ENCODE measurements around the gene ZNF789. TPM values are rescaled to one million over a fixed set of nuclear protein-coding genes. Genes with fewer than 3 reads are reported as not detected.

ZNF789 gene
- polyA plus RNA-seq, 1 of the 3 experiments (the other 2 are of a cell fraction): 27.7 TPM

DNA sequence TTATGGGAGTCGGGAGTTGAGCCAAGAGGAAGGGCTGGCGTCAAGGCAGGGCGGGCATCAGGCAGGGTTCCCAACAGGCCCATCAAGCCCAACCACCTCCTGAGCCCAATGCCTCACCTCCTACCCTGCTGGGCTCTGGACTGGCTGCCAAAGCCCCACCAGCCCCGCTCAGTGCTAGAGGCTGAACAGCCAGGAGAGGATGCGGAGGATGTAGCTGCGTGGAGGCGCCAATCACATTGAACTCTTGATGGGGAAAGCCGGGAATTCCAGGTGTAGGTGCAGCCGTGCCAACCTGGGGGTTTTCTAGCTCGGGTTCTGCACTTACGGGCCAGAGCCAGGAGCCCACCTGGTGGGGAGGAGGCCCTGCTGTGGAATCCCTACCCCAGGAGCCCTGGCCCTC, 19.6 kb upstream of the ZNF789 start:
- no peak for DNase-seq
- Histone ChIP-seq H3K4me2 (no peak overlapping the region), H3F3A (replicated peaks; ENCODE audit: insufficient read depth) (peaks cover 22% of the 10 kb centered on the region), H3K27me3 (ENCODE audit: insufficient read depth) (no peaks in the 10 kb centered on the region), H3K27ac (ENCODE audit: low read depth in 2 of 2, low read length in 1 of 2) (no peak overlapping the region), H3K9me3 (no peaks in the 10 kb centered on the region), H2AFZ (ENCODE audit: low read depth) (no peak overlapping the region), H3K4me1 (ENCODE audit: control insufficient read depth in 1 of 2, insufficient read depth in 2 of 2, low read depth in 1 of 2, low read length in 1 of 2) (no peaks in the 10 kb centered on the region), H3K9ac (no peak overlapping the region), H3K79me2 (ENCODE audit: insufficient read depth) (peaks cover 28% of the 10 kb centered on the region; the same call in 1 of the 2 replicates), H3K4me3 (ENCODE audit: low read depth in 2 of 2, low read length in 1 of 2) (no peak overlapping the region), H4K20me1 (ENCODE audit: insufficient read depth) (peaks cover 25% of the 10 kb centered on the region), H3K36me3 (replicated peaks in 1 of 2; ENCODE audit: control insufficient read depth in 1 of 2, insufficient read depth in 2 of 2, low read length in 1 of 2) (peaks cover 64 to 96% of the 10 kb centered on the region in 2 experiments), H3K9me2 (no peaks in the 10 kb centered on the region)
- CTCF ChIA-PET: no interaction called here
- WGBS (ENCODE audit: low lambda C conversion rate): 100% methylated on average over 11 of the region's 11 CpGs
- TF ChIP-seq, protein P1, sequence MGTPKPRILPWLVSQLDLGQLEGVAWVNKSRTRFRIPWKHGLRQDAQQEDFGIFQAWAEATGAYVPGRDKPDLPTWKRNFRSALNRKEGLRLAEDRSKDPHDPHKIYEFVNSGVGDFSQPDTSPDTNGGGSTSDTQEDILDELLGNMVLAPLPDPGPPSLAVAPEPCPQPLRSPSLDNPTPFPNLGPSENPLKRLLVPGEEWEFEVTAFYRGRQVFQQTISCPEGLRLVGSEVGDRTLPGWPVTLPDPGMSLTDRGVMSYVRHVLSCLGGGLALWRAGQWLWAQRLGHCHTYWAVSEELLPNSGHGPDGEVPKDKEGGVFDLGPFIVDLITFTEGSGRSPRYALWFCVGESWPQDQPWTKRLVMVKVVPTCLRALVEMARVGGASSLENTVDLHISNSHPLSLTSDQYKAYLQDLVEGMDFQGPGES (IDR thresholded peaks at IDR 0.05; ENCODE audit: low read depth, low read length): no peak
- no peak for TF ChIP-seq TCF12 (IDR thresholded peaks at IDR 0.05)
- TF ChIP-seq JUND (IDR thresholded peaks at IDR 0.05): no peak
- POLR2A ChIA-PET: no interaction called here

DNA sequence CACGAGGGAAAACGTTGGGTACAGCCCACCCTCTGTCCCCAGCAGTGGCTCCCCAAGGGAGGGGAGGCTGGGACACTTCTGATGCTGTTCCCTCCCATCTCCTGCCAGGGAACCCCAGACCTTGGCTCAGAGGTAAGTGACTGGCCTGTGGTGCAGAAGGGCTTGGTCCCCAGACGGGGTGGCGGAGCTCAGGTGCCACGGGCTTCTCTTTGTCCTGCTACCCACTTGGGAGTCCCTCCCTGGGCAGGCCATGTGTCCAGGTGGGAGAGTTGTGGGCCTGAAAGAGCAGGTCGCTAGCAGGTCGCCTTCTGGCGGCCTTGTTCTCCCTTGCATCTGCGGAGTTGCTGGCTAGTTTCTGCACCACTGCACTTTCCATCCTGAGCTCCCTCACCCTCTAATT, 16.8 kb upstream of the ZNF789 start:
- CTCF ChIA-PET: interaction anchor here (0.9 to 1.3 kb wide), 2 partner anchors 10 to 16 kb away, joined by 3 to 5 read pairs; partner anchors contain the start of gene ATP5MF

More for the DNA sequence above, 16.8 kb upstream of the ZNF789 start:
- H3F3A ChIP-seq (replicated peaks; ENCODE audit: insufficient read depth): peaks cover 37% of the 10 kb centered on the region
- peaks cover 45% of the 10 kb centered on the region for H4K20me1 ChIP-seq (ENCODE audit: insufficient read depth)
- POLR2A ChIA-PET: interaction anchor here (0.9 to 1.3 kb wide), 2 partner anchors 15 to 18 kb away, joined by 3 to 4 read pairs; partner anchors contain the start of gene PTCD1
- H3K27me3 ChIP-seq (ENCODE audit: insufficient read depth): no peaks in the 10 kb centered on the region
- peaks cover 63 to 96% of the 10 kb centered on the region in 2 experiments for H3K36me3 ChIP-seq (replicated peaks in 1 of 2; ENCODE audit: control insufficient read depth in 1 of 2, insufficient read depth in 2 of 2, low read length in 1 of 2)
- H3K4me3 ChIP-seq (ENCODE audit: low read depth in 2 of 2, low read length in 1 of 2): no peak overlapping the region
- no peak overlapping the region for H3K4me2 ChIP-seq
- 83% methylated on average over 9 of the region's 9 CpGs for WGBS (ENCODE audit: low lambda C conversion rate)
- TF ChIP-seq FOXJ3 (CRISPR knock-in tag; IDR thresholded peaks at IDR 0.05) (no peak), EP300 (IDR thresholded peaks at IDR 0.05; ENCODE audit: borderline replicate concordance in 1 of 2, low read depth in 1 of 2, low read length in 1 of 2) (no peak), TCF12 (IDR thresholded peaks at IDR 0.05) (no peak), NFIC (IDR thresholded peaks at IDR 0.05; ENCODE audit: borderline replicate concordance) (no peak), POLR2AphosphoS5 (IDR thresholded peaks at IDR 0.05; ENCODE audit: low read depth, low read length) (no peak), FOXM1 (IDR thresholded peaks at IDR 0.05; ENCODE audit: low read depth) (no peak), SIN3A (IDR thresholded peaks at IDR 0.05; ENCODE audit: borderline replicate concordance, low read depth, low read length) (no peak)
- TF ChIP-seq, protein P2, sequence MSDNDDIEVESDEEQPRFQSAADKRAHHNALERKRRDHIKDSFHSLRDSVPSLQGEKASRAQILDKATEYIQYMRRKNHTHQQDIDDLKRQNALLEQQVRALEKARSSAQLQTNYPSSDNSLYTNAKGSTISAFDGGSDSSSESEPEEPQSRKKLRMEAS (IDR thresholded peaks at IDR 0.05; ENCODE audit: low read depth): no peak
- TF ChIP-seq, protein P3, sequence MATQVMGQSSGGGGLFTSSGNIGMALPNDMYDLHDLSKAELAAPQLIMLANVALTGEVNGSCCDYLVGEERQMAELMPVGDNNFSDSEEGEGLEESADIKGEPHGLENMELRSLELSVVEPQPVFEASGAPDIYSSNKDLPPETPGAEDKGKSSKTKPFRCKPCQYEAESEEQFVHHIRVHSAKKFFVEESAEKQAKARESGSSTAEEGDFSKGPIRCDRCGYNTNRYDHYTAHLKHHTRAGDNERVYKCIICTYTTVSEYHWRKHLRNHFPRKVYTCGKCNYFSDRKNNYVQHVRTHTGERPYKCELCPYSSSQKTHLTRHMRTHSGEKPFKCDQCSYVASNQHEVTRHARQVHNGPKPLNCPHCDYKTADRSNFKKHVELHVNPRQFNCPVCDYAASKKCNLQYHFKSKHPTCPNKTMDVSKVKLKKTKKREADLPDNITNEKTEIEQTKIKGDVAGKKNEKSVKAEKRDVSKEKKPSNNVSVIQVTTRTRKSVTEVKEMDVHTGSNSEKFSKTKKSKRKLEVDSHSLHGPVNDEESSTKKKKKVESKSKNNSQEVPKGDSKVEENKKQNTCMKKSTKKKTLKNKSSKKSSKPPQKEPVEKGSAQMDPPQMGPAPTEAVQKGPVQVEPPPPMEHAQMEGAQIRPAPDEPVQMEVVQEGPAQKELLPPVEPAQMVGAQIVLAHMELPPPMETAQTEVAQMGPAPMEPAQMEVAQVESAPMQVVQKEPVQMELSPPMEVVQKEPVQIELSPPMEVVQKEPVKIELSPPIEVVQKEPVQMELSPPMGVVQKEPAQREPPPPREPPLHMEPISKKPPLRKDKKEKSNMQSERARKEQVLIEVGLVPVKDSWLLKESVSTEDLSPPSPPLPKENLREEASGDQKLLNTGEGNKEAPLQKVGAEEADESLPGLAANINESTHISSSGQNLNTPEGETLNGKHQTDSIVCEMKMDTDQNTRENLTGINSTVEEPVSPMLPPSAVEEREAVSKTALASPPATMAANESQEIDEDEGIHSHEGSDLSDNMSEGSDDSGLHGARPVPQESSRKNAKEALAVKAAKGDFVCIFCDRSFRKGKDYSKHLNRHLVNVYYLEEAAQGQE (IDR thresholded peaks at IDR 0.05; ENCODE audit: low read depth, low read length): no peak
- TF ChIP-seq, protein P4, sequence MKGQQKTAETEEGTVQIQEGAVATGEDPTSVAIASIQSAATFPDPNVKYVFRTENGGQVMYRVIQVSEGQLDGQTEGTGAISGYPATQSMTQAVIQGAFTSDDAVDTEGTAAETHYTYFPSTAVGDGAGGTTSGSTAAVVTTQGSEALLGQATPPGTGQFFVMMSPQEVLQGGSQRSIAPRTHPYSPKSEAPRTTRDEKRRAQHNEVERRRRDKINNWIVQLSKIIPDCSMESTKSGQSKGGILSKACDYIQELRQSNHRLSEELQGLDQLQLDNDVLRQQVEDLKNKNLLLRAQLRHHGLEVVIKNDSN (IDR thresholded peaks at IDR 0.05; ENCODE audit: borderline replicate concordance, low read depth): no peak
- no peaks in the 10 kb centered on the region for H3K9me3 ChIP-seq
- peak; percentile 24 for DNase-seq
- peaks cover 48% of the 10 kb centered on the region for H3K79me2 ChIP-seq (ENCODE audit: insufficient read depth)
- no peak overlapping the region for H3K27ac ChIP-seq (ENCODE audit: low read depth in 2 of 2, low read length in 1 of 2)
- peaks cover 0 to 2% of the 10 kb centered on the region in 2 experiments; a peak in 1 of 4 replicates for H3K4me1 ChIP-seq (ENCODE audit: control insufficient read depth in 1 of 2, insufficient read depth in 2 of 2, low read depth in 1 of 2, low read length in 1 of 2)
- H2AFZ ChIP-seq (ENCODE audit: low read depth): no peak overlapping the region
- H3K9me2 ChIP-seq: no peaks in the 10 kb centered on the region
- H3K9ac ChIP-seq: no peak overlapping the region
